ENCODE measurements around the gene LIX1. TPM values are rescaled to one million over a fixed set of nuclear protein-coding genes. Genes with fewer than 3 reads are reported as not detected.

Gene LIX1
- total RNA-seq, 1 donor from 2014 or later = 164 TPM

DNA sequence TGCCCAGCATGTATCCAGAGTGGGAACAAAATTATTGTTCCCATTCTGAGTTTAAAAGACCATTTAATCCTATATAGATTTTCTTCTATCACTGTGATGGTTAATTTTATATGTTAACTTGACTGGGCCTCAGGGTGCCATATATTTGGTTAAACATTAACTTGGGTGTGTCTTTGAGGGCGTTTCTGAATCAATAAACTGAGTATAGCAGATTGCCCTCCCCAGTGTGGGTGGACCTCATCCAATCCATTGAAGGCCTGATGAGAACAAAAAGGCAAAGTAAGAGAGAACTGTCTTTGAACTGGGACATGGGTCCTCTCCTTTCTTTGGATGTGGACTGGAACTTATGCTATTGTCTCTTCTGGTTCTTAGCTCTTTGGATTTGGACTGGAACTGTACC is 23.3 kb upstream of the LIX1 start:
- no peaks in the 10 kb centered on the region for H3K4me1 Mint-ChIP-seq
- Histone ChIP-seq H2AFZ (replicated peaks) (no peak overlapping the region), H3K79me2 (ENCODE audit: low read depth) (peaks cover 3% of the 10 kb centered on the region), H3K4me3 (no peak overlapping the region), H3K27me3 (no peaks in the 10 kb centered on the region), H3K36me3 (peaks cover 37% of the 10 kb centered on the region), H3K4me1 (no peaks in the 10 kb centered on the region), H3K9me3 (ENCODE audit: low read depth) (no peaks in the 10 kb centered on the region), H3F3A (ENCODE audit: low read depth) (peaks cover 23% of the 10 kb centered on the region), H3K9ac (no peak overlapping the region), H4K20me1 (ENCODE audit: low read depth) (no peaks in the 10 kb centered on the region), H3K4me2 (no peak overlapping the region), H3K27ac (no peak overlapping the region)
- no peak for DNase-seq (ENCODE audit: low spot score)
- H3K27me3 Mint-ChIP-seq (ENCODE audit: insufficient read depth, low read depth) = no peaks in the 10 kb centered on the region
- no peaks in the 10 kb centered on the region for H3K9me3 Mint-ChIP-seq
- no peak overlapping the region for H3K4me3 Mint-ChIP-seq
- no peak overlapping the region for H3K27ac Mint-ChIP-seq
- TF ChIP-seq EZH2 (IDR thresholded peaks at IDR 0.05) = no peak
- TF ChIP-seq CTCF (IDR thresholded peaks at IDR 0.05) = no peak
- no peak for TF ChIP-seq EZH2phosphoT487 (IDR thresholded peaks at IDR 0.05)
- peaks cover 5% of the 10 kb centered on the region for H3K36me3 Mint-ChIP-seq

- Histone ChIP-seq H4K20me1 (ENCODE audit: low read depth) (no peaks in the 10 kb centered on the region), H3K27me3 (no peaks in the 10 kb centered on the region), H3K4me3 (no peak overlapping the region), H3F3A (ENCODE audit: low read depth) (peaks cover 23% of the 10 kb centered on the region), H2AFZ (replicated peaks) (no peak overlapping the region), H3K27ac (no peak overlapping the region), H3K9me3 (ENCODE audit: low read depth) (no peaks in the 10 kb centered on the region), H3K79me2 (ENCODE audit: low read depth) (peaks cover 3% of the 10 kb centered on the region), H3K36me3 (peaks cover 30% of the 10 kb centered on the region), H3K4me1 (no peaks in the 10 kb centered on the region), H3K9ac (no peak overlapping the region), H3K4me2 (no peak overlapping the region)
- H3K27me3 Mint-ChIP-seq (ENCODE audit: insufficient read depth, low read depth) = no peaks in the 10 kb centered on the region
- H3K4me3 Mint-ChIP-seq = no peak overlapping the region
- no peaks in the 10 kb centered on the region for H3K4me1 Mint-ChIP-seq
- H3K9me3 Mint-ChIP-seq = no peaks in the 10 kb centered on the region
- H3K27ac Mint-ChIP-seq = no peak overlapping the region
- DNase-seq (ENCODE audit: low spot score) = no peak
- no peak for TF ChIP-seq EZH2phosphoT487 (IDR thresholded peaks at IDR 0.05)
- TF ChIP-seq EZH2 (IDR thresholded peaks at IDR 0.05) = no peak
- no peak for TF ChIP-seq CTCF (IDR thresholded peaks at IDR 0.05)
- H3K36me3 Mint-ChIP-seq = peaks cover 11% of the 10 kb centered on the region
Measured at GRCh38 chr5:97164846-97165245, 22.4 kb upstream of the LIX1 start.

GRCh38 chr5:97163790-97164285 is 21.4 kb upstream of the LIX1 start:
- H3K4me2 ChIP-seq = no peak overlapping the region
- Mint-ChIP-seq H3K27ac (no peak overlapping the region), H3K9me3 (peaks cover under 1% of the 10 kb centered on the region), H3K27me3 (ENCODE audit: insufficient read depth, low read depth) (no peaks in the 10 kb centered on the region), H3K4me1 (no peaks in the 10 kb centered on the region), H3K4me3 (no peak overlapping the region), H3K36me3 (peaks cover 16% of the 10 kb centered on the region)
- no peak overlapping the region for H3K9ac ChIP-seq
- H3K4me3 ChIP-seq = no peak overlapping the region
- H3K27ac ChIP-seq = no peak overlapping the region
- no peaks in the 10 kb centered on the region for H3K4me1 ChIP-seq
- no peak overlapping the region for H2AFZ ChIP-seq (replicated peaks)
- no peak for DNase-seq (ENCODE audit: low spot score)
- H3K9me3 ChIP-seq (ENCODE audit: low read depth) = no peaks in the 10 kb centered on the region
- H3K36me3 ChIP-seq = peaks cover 29% of the 10 kb centered on the region
- H4K20me1 ChIP-seq (ENCODE audit: low read depth) = no peaks in the 10 kb centered on the region
- H3K79me2 ChIP-seq (ENCODE audit: low read depth) = peaks cover 3% of the 10 kb centered on the region
- H3F3A ChIP-seq (ENCODE audit: low read depth) = peaks cover 23% of the 10 kb centered on the region
- H3K27me3 ChIP-seq = no peaks in the 10 kb centered on the region
- TF ChIP-seq EZH2phosphoT487 (IDR thresholded peaks at IDR 0.05) (no peak), CTCF (IDR thresholded peaks at IDR 0.05) (no peak), EZH2 (IDR thresholded peaks at IDR 0.05) (no peak)
